Measurements from ENCODE around the gene LRRTM3.

DNA sequence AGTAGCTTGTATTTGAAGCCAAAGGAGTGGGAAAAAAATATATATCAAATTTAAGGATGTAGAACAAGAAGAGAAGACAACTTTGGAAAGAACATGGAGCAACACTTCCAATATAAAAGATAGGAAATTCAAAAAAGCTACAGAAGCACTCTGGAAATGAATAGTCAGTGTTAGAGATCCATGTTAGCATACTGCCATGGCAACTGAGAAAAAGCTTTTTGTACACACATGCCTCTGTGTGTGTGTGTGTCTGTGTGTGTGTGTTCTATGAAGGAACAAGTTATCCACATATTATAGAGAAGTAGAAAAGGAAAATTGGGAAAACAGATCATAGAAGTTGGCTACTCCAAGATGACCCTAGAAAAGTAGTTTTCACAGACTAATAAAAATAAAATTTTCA lies 96.3 kb downstream of the LRRTM3 start:
- TF ChIP-seq RAD21 (IDR thresholded peaks at IDR 0.05; ENCODE audit: low read depth) (no peak), TAF1 (IDR thresholded peaks at IDR 0.05; ENCODE audit: low read depth) (no peak), REST (IDR thresholded peaks at IDR 0.05; ENCODE audit: low read depth) (no peak), EP300 (IDR thresholded peaks at IDR 0.05; ENCODE audit: borderline replicate concordance) (no peak), CEBPB (IDR thresholded peaks at IDR 0.05) (no peak), FOXM1 (IDR thresholded peaks at IDR 0.05; ENCODE audit: borderline replicate concordance, low read depth) (no peak)
